C4-2B (cell line): ENCODE measurements around the gene QSOX2.

Experiments used
- CTCF ChIP-seq: fragments of 450-650 bp; conservative IDR thresholded peaks from 2 replicates; pipeline ENCODE4 v1.5.1; 2017; ENCODE audit warnings: mild to moderate bottlenecking
- ZFX ChIP-seq: fragments of 450-650 bp; IDR thresholded peaks from 2 replicates; pipeline ENCODE4 v1.6.1; 2017

GRCh38 chr9:136187197-136187596 lies 58.4 kb downstream of the QSOX2 start:
- TF ChIP-seq CTCF, result no peak
- TF ChIP-seq ZFX, result no peak
